Fibroblast of skin of right biceps (primary cell): ENCODE measurements around the gene DHRS9.
"Not testable (repeated sequence)": the region's sequence is repeated elsewhere in the genome, so short reads cannot be mapped to it uniquely, and the experiment has no call there.

Source experiments
- DNase-seq: peaks from one replicate; pipeline ENCODE4 v3.0.0-alpha.2; 2013

The DHRS9 gene

DNA sequence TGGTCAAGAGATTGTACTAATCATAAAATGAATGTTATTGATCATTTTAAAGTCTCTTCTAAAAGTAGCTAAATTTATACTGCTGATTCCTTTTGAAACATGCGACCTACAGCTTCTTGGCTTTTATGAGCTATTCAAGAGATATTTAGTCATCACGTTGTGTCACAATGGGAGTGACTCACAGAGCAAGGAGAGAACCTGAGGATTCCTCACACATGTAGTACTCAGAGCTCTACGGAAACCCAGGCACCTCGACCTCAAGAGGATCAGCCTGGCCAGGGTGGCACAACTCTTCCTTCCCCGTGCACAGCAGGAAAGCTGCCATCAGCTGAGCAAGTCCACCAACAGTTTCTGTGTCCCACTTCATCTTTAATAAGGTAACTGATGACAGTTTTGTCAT is at the start of gene DHRS9:
DHRS9 (plus strand) TSS at position 223 of the 400 bp plus-strand sequence. CDS start 12,019 bp downstream, outside the sequence.
- DNase-seq, result peak; percentile 44

DNA sequence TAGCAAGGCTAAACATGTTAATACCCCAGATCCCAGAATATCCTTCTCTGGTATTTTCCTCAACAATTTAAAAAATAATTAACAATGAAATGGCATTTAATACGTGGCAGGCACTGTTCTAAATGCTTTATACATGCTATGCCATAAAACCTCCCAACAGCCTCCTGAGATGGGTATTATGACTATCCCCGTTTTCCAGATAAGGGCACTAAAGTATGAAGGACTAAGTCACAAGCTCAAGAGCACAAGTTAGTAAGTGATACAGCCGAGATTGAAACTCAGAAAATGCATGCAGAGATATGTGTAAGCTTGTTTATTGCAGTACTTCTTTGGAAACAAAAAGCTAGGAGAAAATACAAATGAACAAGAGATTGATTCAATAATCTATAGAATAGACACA is 46.2 kb upstream of the DHRS9 start:
- no peak for DNase-seq

DNA sequence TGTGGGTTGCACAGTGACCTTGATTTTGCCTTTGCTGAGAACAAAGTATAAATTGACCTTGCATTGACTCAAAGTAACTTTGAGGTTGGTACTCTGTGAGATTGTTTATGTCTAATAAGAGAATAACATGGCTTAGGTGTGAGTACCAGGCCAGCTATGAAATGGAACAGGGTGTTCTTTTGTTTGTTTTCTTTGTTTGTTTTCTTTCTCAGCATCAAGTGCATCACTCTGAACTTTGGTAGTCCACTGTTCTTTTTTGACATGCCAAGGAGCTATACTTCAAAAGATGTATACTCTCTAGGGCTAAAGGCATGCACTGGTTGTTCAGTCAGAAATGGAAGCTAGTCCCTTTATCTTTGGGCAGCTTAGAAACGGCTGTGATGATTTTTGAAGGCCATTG is 43.3 kb upstream of the DHRS9 start:
- DNase-seq, result no peak

DNA sequence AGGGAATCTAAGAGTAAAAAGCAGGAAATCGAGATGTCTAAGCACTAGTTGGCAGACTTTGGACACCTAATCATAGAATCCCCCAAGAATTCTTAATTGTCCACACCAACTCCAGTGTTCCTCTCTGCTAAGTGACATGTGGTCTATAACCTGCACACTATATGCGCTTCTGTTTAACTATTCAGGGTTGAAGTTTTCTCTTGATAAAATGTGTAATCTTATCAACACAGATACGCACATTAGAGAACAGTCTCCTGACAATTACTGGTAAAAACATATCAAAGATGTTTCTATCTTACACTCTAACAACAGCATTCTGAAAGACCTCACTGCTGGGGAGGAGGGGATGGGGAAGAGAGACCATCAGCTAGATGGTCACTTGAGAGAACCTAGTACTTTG is 42.1 kb upstream of the DHRS9 start:
- no peak for DNase-seq

DNA sequence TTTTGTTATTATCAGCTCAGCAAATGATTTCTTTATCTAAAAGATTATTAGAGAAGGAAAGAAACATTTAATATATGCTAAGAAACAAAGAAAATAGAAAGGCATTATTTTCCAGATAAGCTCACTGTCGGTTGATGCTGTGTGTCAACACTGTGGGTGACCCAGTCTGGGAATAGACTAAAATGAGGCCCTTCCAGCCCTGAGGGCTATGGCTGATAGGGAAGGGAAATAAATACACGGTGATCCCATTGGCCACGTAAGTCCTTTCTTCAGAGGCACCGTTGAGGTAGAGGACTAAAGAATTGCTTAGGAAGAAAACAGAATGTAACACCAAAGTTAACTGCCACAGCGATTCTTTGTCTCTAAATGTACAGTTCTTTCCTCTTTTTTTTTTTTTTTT is 40.0 kb upstream of the DHRS9 start:
- DNase-seq, result no peak

DNA sequence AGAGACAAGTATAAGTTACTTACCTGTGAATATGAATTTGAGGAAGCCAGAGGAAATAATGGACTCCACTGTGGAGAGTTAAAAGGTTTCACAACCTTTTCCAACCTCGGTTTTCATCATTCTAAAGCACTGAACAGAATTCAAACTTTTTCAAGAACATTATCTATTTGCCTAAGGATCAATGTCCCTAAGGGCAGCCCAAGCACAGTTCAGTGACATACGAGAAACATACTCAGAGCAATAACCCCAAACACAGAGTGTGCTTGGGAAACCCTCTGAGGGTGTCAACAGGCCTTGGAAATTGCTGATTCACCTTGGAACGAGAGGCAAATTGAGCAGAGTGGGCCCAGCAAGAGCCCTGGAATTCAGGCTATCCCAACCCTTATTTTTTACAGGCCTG is 38.2 kb upstream of the DHRS9 start, which contains the start of gene ABCB11:
ABCB11 (minus strand) TSS at position 123 of the 400 bp plus-strand sequence. CDS start 13,199 bp downstream, outside the sequence.
- DNase-seq, result no peak

DNA sequence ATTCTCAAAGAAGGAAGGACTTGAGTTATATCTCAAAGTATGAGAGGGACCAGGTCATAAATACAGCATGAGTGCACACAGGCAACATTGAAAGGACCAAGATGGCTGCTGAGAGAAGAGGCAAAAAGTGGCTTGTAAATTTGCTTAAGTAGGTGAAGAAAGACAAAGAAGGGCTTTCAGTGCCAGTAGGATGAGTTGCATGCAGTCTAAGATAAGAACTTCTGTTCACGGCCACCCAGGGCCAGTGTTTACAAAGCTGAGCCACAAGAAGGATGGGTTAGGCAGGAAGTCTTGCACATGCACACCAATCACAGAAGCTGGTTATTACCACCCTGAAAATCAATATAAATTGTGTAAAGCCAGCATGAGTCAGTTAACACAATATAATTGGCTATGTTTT is 35.1 kb upstream of the DHRS9 start:
- no peak for DNase-seq

DNA sequence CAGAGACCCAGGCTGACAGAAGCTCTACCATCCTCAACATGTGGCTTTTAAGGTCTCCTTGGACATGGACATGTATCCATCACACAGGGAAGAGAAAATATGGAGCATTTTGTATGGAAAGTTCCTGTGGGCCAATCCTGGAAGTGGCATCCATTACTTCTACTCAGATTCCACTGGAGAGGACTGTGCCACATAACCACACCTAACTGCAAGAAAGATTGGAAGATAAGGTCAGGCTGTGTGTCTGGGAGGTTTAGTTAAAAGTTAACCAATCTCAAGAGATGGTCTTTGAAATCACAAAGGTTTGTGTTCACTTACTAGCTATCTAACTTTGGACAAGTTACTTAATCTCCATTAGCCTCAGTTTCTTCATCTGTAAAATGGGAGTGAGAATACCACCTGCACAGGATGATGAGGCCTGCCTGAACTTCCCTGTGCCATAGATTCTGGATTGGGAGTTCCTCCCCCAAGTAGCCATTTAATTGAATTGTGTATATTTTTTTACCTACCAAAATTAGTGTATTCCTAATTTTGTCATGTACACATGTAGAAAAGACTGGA is 34.3 kb upstream of the DHRS9 start:
- DNase-seq, result no peak

DNA sequence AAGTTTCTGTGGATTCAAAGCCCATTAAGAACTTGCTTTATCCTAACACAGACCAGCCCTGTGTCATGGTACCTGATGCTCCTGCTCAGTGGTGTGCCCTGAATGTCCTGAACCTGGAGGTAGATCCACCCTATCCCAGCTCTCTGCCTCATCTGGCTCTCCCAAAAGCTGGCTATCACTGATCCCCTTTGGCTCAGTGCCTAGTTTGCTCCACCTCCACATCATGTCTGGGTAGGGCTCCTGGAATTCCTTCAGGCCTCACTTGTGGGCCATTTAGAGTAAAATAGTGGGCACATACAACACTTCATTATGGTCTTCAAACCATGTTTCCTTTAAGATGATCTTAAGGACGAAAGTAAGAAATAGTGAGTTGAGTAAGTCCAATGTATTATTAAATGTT is 33.5 kb upstream of the DHRS9 start:
- no peak for DNase-seq

DNA sequence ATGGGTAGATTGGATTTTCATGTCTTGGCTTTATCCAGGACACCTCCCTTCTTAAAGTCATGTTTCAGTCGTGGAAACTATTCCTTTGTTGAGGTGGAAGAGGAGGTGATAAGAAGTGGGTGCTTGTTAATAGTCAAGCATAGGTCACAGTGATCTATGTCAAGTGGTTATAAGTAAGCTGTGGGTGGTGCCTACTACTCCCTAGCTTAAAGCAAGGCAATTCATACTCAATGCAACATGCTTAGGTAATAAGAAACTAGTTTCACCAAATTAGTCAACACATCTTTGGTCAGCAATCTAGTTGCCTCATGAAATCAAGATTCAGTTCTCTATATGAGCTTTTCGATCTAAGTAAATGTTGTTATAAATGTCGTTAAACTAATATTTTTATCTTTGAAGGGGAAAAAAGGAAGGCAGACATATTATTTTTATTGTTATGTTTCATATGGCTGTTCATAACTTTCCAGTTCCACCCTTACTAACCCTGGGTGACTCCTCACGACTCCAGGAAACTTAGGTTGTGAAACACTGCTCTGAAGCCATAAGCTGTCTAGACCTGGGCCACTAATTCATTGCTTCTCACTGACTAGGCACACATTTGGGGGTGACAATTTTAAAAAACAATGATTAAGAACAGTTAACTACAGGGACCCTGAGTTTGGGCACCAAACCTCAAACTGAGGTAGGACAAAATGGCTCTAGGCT is 32.5 kb upstream of the DHRS9 start:
- DNase-seq, result no peak

DNA sequence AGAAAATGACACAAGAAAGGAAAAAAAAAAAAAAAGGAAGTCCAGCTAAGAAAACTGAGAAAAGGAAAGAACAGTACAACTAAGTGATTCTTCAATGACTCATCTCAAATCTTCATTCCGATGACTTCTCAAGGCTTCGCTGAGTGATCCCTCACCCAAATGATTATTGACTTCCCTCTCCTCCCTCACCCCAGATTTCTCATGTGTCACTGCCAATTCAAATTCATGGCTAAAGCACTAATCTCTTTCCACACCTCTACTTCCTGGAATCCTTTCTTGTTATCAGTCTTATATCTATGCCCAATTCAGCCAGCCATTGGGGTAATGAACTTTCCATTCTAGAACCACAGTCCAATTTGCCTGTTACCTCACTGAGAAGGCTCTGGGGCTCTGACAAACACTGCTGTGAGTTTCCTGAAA is 31.0 kb upstream of the DHRS9 start:
- peak; percentile 20 for DNase-seq

DNA sequence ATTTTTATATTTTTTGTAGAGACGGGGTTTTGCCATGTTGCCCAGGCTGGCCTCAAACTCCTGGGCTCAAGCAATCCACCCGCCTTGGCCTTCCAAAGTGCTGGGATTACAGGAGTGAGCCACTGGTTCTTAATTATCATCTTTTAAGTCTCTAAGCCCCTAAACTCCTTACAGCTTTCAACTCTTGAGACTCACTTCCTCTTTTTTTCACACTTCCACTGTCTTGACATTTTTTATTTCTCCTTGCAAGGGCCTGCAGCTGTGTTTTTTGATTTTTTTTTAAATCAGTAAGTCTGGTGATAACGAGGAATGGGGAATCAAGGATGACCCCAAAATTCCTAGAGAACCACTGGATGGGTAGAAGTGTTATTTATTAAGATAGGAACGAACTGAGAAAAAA is 29.7 kb upstream of the DHRS9 start:
- DNase-seq, result no peak

DNA sequence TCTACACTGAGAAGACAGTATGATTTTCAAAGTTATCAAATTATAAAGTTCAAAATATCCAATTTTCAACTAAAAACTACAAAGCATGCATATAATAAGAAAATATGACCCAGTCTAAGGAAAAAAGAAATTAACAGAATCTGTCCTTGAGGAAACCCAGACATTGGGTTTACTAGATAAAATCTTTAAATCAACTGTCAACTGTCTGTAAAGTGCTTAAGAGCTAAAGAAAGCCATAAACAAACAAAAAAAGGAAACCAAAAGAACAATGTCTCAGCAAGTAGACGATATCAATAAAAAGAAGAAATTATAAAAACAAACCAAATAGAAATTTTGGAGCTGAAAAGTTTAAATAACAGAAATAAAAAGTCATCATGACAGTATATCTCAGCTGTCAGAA is 27.8 kb upstream of the DHRS9 start:
- no peak for DNase-seq

DNA sequence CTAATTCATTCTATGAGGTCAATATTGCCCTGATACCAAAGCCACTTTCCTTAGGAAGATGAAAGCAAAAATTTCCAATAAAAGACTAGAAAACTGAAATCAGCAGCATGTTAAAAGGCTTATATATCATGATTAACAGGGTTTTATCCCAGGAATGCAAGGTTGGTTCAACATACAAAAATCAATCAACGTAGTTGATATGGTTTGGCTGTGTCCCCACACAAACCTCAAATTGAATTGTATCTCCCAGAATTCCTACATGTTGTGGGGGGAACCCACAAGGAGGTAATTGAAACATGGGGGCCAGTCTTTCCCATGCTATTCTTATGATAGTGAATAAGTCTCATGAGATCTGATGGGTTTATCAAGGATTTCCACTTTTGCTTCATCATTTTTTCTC is 26.5 kb upstream of the DHRS9 start:
- no peak for DNase-seq

DNA sequence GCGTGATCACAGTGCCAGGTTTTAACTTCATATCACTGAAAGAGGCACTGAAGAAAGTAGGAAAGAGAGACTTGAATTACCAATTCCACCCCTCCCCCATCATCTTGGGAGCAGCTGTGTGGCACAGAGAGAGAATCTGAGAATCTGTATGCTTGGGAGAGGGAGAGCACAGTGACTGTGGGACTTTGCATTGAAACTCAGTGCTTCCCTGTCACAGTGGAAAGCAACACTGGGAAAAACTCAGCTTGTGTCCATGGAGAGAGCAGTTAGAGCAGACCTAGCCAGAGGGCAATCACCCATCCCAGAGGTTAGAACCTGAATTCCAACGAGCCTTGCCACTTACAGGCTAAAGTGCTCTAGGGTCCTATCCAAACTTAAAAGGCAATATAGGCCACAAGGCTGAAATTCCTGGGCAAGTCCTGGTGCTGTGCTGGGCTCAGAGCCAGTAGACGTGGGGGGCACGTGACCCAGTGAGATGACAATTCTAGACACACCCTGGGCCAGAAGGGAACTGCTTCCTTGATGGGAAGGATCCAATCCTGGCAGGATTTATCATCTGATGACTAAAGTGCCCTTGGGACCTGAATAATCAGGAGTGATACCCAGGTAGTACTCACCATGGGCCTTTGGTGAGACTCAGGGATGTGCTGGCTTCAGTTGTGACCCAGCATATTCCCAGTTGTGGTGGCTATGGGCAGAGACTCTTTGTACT is 22.8 kb upstream of the DHRS9 start:
- no peak for DNase-seq

DNA sequence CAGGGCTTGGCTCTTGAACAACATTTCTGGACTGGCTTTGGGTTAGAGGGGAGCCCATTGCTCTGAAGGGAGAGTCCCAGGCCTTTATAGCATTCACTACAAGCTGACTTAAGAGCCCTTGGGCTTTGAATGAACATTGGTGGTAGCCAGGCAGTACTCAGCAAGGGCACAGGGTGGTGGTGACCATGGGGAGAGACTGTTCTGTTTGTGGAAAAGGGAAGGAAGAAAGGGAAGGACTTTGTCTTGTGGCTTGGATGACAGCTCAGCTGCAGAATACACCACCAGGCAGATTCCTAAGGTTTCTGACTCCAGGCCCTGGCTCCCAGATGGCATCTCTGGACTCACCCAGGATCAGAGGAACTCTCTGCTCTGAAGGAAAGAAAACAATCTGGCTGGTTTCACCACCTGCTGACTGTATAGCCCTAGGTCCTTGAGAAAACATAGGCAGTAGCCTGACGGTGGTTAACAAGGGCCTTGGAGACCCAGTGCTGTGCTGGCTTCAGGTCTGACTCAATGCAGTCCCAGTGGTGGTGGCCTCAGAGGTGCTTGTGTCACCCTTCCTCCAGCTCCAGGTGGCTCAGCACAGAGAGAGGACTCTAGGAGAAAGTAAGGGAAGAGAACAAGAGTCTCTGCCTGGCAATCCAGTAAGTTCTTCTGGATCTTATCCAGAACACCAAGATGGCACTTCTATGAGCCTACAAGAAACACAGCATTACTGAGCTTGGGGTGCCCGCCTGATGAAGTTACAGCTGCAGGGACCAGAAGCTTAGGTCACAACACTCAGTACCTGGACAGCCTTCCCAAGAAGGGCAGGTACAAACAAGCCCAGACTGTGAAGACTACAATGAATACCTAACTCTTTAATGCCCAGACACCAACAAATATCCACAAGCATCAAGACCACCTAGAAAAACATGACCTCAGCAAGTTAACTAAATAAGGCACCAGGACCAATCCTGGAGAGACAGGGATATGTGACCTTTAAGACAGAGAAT is 21.8 kb upstream of the DHRS9 start:
- no peak for DNase-seq

DNA sequence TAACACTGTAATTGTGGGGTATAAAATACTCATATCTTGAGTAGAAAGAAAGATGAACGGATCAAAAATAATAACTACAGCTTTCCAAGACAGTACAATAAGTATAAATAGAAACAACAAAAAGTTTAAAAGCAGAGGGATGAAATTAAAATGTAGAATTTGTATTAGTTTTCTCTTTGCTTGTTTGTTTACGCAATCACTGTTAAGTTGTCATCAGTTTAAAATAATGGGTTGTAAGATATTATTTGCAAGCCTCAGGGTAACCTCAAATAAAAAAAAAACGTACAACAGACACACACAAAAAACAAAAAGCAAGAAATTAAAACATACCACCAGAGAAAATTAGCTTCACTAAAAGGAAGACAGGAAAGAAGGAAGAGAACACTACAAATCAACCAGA is 20.2 kb upstream of the DHRS9 start:
- no peak for DNase-seq

DNA sequence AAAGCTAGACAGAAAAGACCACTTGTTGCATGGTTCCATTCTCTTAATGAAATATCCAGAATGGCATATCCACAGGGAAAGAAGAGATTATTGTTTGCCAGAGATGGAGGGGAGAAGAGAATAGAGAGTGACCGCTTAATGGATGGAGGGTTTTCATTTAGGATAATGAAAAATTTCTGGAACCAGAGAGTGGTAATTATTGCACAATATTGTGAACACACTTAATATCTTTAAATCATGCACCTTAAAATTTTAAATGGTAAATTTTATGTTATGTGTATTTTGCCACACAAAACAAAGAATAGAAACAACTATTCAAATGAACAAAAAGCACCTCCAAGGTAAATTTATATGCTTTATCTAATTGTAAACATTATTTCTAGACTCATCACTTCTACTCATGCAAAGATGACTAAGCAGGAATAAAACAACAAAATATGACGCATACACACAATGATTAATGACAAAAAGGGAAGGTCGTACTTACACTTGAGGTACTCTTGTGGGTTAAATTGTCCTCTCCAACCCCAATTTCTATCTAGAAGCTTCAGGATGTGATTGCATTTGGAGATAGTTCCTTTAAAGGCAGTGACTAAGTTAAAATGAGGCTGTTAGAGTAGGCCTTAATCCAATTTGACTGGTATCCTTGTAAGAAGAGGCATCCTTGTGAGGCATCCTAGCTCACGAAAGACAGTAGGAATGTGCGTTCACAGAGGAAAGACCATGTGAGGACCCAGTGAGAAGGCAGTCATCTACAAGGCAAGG is 18.7 kb upstream of the DHRS9 start:
- no peak for DNase-seq

DNA sequence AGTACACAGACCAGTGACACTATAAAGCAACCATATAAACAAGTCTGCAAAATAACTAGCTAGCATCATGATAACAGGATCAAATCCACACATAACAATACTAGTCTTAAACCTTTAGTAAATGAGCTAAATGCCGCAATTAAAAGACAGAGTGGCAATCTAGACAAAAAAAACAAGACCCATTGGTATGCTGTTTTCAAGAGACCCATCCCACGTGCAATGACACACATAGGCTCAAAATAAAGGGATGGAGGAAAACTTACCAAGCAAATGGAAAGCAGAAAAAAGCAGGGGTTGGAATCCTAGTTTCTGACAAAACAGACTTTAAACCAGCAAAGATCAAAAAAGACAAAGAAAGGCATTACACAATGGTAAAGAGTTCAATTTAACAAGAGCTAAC is 14.8 kb upstream of the DHRS9 start:
- DNase-seq, result not testable (repeated sequence)

DNA sequence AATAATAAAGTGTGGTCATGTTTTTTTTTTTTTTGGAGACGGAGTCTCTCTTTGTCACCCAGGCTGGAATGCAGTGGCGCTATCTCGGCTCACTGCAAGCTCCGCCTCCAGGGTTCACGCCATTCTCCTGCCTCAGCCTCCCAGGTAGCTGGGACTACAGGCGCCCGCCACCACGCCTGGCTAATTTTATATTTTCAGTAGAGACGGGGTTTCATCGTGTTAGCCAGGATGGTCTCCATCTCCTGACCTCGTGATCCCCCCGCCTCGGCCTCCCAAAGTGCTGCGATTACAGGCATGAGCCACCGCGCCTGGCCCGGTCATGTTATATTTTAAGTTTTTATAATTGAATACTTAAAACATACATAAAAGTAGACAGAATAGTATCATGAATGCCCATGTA is 5.2 kb upstream of the DHRS9 start:
- not testable (repeated sequence) for DNase-seq

DNA sequence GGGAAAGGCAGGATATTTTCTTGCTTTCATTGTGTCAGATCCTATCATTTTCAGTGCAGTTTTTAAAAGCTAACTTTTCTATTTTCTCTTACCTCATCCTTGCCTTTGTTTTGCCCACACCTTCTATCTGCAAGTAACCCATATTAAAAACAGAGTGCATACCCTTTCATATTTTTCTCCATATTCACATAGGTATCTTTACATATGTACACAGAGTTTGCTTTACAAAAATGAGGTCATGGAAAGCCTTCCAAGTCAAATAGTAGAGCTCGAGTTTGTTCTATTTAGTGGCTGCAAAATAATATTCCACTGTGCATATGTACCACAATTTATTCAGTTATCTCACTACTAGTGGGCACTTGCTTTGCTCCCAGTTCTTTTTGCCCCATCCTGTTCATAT is 3.9 kb upstream of the DHRS9 start:
- no peak for DNase-seq

DNA sequence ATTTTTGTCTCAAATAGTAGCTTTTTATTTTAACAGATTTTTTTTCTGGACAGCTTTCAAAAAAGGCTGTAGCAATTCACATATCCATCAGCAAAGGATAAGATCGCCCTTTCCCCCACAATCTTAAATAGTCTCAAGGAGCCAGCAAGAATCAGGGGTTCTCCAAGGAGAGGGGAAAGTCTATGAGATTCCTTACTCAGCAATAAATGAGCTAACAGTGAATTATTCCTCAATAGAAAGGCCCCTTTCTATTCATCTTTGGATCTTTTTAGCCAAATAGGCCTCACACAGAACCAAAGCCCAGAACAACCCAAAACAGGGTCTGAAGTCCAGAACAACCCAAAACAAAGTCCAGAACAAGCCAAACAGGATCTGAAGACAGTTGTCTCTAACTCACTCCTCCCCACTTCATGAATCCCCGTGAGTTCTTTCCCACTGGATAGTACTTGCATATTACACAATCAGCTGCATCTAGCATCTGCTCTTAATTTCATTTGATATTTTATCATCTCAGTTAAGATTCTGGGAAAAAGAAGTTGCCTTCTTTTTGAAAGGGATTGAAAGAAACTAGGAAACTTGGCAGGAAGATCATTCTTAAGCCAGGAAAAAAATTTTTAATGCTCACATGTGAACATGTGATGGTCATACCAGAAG is 3.4 kb upstream of the DHRS9 start:
- no peak for DNase-seq
